Activated gamma-delta T cell treated with anti-CD3 and anti-CD28 coated beads, Interleukin-2, amount 50 U/mL, for 16 hours (primary cell): ENCODE data around the gene TCAP.

Experiments
- DNase-seq: peaks from one replicate; pipeline ENCODE4 v3.0.0-alpha.2; 2020; ENCODE audit warnings: low read depth

Gene TCAP

GRCh38 chr17:39664581-39665561 lies at the start of gene TCAP:
Gene TCAP (plus strand): TSS chr17:39665349. CDS start chr17:39665360, 11 bp downstream.
- no peak for DNase-seq

DNA sequence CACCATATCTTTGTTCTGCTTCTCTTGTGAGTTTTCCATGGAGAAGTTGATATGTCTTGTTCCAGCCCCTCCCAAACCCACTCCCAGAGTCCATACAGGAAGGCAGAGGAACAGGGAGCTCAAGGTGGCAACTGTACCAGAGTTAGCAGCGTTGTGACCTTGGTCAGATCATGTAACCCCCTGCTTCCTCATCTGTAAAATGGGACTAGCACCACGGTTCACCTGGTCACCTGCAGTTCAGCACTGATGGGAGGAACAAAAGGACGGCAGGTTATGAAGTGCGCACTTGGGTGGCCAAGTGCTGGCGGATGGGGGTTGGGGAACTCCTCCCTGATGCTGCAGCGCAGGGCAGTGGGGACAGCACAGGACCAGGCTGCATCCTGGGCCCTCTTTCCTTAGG lies 49.7 kb upstream of the TCAP start:
- no peak for DNase-seq

DNA sequence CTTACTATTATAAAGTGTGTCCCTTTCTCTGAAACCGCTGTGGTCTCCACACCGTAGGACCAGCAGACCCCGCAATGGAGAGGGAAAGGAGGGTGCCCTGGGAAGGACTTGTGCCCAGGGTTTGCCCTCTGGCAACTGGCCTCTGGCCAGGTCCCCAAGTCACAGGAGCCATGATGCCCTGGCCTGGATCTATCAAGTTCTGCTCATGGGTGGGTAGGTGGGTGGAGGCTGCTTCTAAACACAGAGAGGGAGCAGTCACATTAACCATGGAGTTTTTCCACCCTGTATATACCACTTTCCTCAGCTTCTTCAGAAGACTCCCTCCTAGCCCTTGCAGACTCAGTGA lies 48.1 kb upstream of the TCAP start:
- no peak for DNase-seq

GRCh38 chr17:39617446-39618245 lies 47.5 kb upstream of the TCAP start:
- DNase-seq: no peak

DNA sequence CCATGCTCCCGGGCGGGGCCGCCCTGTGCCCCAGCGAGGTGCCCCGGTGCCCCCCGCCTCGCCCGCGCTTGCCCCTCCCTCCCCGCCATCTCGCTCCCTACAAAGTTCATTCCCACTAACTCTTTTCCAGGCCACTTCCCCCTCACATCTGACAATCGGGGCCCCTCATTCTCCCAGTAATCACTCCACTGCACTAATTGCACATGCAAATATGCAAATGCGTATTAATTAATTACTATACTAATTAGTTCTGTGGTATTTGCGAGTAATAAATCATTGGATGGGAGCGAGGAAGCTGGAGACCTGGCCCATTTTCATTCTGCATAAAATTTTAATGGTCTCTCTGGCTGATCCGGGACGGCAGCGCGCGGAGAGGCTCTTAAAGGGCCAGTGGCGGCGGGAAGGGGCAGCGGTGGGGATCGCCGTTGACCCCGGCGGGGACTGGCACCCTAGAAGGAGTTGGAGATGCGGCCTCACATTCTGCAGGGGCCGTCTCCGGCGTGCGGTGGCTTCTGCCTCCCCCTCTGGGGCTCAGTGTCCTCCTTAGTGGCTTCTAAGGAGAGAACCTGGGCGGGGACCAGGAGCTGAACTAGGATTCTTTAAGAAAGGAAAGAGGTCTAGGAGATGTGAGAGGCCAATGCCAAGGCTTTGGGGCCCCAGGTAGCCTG lies 46.8 kb upstream of the TCAP start:
- no peak for DNase-seq

- no peak for DNase-seq
Measured at GRCh38 chr17:39618956-39619785, 46.0 kb upstream of the TCAP start.

DNA sequence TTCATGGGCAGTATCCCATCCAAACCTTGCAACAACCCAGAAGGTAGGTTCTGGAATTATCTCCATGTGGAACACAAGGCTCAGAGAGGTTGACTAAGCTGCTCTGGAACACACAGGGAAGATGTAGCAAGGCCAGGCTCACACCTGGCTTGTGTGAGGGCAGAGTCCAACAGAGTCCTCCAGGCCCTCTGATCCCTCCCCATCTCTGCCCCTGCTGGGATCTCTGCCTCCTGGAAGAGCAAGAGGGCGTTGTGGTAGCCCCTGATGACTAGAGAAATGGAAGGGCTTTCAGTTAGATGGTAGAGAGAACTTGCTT lies 45.4 kb upstream of the TCAP start:
- DNase-seq: no peak

DNA sequence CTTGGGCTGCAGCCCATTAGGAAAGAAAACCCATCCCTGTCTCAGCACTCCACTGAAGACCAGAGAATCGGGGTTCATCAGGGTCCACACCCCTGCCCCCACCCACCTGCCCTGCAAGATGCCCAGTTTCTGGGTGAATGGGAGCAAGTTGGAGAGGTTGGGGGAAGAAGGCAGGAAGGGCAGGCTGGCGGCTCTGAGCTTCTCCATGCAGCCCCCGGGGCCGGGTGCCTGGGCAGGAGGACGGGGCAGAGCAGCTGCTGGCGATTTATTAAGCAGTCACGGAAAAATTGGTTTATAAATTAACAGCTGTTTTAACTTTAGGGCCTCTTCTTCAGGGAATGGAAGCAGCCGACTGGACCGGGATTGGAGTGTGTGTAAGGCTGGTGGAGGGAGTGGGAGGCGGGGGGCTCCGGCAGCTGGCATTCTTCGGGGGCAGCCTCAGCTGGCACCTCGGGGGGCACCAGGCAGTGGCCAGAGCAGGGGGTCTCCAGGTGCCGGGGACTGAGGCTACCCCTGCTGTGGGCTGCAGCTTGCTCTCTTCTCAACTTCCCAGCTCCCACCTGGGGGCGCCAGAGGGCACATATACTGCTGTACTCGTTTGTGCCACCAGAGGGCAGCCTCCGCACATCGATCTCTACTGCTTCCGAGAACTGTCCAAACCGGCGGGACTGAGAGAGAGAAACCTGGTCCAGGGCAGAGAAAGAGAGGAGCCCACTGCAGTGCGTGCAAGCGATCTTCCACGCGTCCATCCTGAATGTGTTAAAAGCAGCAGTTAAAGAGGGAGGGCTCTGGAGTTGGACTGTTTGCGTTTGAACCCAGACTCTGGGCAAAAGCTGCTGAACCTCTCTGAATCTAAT lies 43.4 kb upstream of the TCAP start:
- DNase-seq: peak; percentile 84

GRCh38 chr17:39622380-39623006 lies 42.7 kb upstream of the TCAP start:
- DNase-seq: peak; percentile 29

- DNase-seq: peak; percentile 82
Measured at GRCh38 chr17:39623356-39623950, 41.7 kb upstream of the TCAP start.

- no peak for DNase-seq
Measured at GRCh38 chr17:39624313-39624712, 40.8 kb upstream of the TCAP start.

GRCh38 chr17:39625198-39625785 lies 39.9 kb upstream of the TCAP start:
- no peak for DNase-seq

DNA sequence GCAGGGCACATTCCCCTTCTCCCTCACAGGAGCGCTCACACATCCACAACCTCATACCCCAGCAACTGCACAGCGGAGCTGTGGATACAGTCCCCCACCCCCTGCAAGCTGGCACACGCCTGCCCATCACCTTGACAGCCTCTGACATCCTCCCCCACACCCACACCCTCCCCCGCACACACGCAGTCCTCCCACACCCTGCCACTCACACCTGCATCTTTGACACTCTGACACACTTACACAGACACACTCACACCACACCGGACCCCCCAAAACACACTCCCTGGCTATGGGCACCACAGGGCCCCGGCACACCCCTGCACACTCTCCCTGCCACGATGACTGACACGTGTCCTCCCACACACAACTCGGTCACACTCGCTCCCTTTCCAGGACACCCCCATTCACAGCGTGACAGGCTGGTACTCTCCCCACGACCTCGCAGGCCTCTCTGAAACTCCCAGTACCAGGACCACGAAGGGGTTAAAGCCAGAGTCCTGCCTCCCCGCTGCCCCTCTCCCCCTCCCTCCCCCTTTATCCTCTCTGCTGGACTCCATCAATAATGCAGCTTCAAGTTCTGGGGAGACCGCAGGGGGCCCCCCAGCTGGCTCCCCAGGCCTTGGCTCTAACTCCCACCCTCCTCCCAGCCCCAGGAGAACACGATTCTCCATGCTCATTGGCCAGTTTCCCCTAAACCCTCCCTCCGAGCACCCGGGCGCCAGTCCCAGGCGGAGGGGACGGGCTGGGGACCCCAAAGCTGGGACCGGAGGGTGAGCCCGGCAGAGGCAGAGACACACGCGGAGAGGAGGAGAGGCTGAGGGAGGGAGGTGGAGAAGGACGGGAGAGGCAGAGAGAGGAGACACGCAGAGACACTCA lies 38.7 kb upstream of the TCAP start, which contains the start of gene PPP1R1B:
Gene PPP1R1B (plus strand): TSS at position 782 of the 876 bp plus-strand sequence. CDS start 441 bp downstream, outside the sequence.
- DNase-seq: no peak

- no peak for DNase-seq
Measured at GRCh38 chr17:39627047-39627711, 38.0 kb upstream of the TCAP start.

DNA sequence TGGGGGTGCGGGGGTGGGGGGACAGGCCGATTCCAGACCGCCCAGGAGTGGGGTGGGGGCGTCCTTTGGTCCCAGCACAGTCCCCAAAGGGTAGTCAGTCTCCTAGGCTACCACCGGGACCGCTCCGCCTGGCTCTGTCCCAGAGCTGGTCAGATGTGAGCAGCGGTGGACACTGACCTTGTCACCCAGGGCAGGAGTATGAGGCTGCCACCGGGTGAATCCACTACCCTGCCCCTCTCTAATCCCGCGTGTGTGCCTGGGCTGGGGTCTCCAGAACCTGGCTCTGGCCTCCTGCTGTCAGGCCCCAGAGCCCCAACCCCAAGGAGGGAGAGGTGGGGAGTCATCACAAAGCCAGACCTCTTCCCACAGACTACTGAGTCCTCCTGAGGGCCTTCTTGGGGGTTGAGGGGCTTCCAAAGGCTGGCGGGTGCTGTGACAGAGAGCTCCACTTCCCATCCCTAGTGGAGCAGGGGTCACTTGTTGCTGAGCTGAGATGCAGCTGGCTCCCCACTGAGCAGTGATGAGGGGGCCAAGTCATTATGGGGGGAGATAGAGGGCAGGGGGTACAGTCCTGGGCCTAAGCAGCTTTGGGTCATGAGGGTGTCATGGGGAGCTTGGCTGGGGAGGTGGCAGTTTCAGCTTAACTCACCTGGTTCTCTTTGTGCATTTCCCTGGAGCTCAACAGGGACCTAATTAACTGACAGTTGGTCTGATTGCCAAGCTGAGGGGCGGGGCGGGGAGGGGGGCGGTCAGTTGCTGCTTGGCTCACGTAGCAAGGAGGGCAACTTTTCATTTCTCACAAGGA lies 37.2 kb upstream of the TCAP start:
- no peak for DNase-seq

- no peak for DNase-seq
Measured at GRCh38 chr17:39628655-39629493, 36.3 kb upstream of the TCAP start.
